ENCODE results near the gene RIN3. TPM values are rescaled to one million over a fixed set of nuclear protein-coding genes. Genes with fewer than 3 reads are reported as not detected.

RIN3 gene
- total RNA-seq, 1 experiment from 2014 or later: 2.4 TPM

DNA sequence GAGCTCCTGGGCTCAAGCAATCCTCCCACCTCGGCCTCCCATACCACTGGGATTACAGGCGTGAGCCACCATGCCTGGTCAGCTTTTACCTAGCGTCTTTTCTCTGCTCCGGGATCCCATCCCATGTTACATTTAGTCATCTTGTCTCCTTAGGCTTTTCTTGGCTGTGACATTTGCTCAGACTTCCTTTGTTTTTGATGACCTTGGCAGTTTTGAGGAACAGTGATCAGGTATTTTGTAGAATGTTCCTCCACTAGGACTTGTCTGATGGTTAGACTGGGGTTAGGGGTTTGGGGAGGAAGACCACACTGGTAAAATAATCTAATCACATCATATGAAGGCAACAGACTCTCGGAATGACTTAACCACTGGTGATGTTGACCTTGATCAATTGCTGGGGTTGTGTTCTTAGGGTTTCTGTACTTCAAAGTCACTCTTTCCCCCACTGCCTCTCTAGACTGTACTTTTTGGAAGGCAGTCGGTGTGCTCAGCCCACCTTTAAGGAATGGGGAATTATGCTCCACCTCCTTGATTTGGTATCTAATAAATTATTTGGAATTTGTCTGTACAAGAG, 48.4 kb downstream of the RIN3 start:
- no peaks in the 10 kb centered on the region for H3K9me3 ChIP-seq (ENCODE audit: low read depth, low read length, poor library complexity, severe bottlenecking)
- no peak overlapping the region for H3K27ac ChIP-seq (ENCODE audit: low read depth, low read length, poor library complexity, severe bottlenecking)
- H3K4me3 ChIP-seq (ENCODE audit: low read depth, low read length, poor library complexity, severe bottlenecking): no peak overlapping the region
- H3K36me3 ChIP-seq (ENCODE audit: insufficient read depth, low read length, poor library complexity, severe bottlenecking): no peaks in the 10 kb centered on the region
- no peaks in the 10 kb centered on the region for H3K27me3 ChIP-seq (replicated peaks; ENCODE audit: insufficient read depth, low read depth, low read length, poor library complexity)
- no TSS peak for BruUV-seq (replicated peaks)
- no peaks in the 10 kb centered on the region for H3K4me1 ChIP-seq (ENCODE audit: insufficient read depth, low read length, poor library complexity, severe bottlenecking)
- no peak for TF ChIP-seq EZH2 (IDR thresholded peaks at IDR 0.05; ENCODE audit: borderline replicate concordance, low read depth, low read length, poor library complexity, severe bottlenecking)
- TF ChIP-seq, protein P1, sequence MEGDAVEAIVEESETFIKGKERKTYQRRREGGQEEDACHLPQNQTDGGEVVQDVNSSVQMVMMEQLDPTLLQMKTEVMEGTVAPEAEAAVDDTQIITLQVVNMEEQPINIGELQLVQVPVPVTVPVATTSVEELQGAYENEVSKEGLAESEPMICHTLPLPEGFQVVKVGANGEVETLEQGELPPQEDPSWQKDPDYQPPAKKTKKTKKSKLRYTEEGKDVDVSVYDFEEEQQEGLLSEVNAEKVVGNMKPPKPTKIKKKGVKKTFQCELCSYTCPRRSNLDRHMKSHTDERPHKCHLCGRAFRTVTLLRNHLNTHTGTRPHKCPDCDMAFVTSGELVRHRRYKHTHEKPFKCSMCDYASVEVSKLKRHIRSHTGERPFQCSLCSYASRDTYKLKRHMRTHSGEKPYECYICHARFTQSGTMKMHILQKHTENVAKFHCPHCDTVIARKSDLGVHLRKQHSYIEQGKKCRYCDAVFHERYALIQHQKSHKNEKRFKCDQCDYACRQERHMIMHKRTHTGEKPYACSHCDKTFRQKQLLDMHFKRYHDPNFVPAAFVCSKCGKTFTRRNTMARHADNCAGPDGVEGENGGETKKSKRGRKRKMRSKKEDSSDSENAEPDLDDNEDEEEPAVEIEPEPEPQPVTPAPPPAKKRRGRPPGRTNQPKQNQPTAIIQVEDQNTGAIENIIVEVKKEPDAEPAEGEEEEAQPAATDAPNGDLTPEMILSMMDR (conservative IDR thresholded peaks at IDR 0.05; ENCODE audit: low read depth, low read length): no peak
- no peak for DNase-seq (ENCODE audit: low spot score)
- intact Hi-C loops (cut with micrococcal nuclease; ENCODE audit: unreplicated experiment): no loop called here
- CTCF ChIA-PET: no interaction called here
- POLR2A ChIA-PET (ENCODE audit: low non-redundant PET): no interaction called here

DNA sequence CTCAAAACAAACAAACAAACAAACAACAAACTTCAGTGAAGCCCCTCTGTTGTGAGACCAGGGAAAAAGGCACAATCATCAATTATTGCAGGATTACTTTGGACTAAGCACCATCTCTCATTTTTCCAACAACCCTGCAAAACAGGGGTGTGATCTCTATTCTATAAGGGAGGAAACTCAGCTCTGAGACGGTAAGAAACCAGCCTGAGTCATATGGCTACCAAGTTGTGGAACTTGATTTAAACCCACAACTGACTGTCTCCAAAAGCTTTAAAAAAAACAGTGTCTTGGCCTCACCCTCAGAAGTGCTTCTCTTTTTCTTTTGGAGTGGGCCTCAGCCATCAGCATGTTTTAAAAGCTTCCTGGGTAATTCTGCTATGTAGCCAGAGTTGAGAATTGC, 49.8 kb downstream of the RIN3 start:
- TF ChIP-seq EZH2 (IDR thresholded peaks at IDR 0.05; ENCODE audit: borderline replicate concordance, low read depth, low read length, poor library complexity, severe bottlenecking): no peak
- TF ChIP-seq, protein P1 (conservative IDR thresholded peaks at IDR 0.05; ENCODE audit: low read depth, low read length): no peak
- CTCF ChIA-PET: no interaction called here

DNA sequence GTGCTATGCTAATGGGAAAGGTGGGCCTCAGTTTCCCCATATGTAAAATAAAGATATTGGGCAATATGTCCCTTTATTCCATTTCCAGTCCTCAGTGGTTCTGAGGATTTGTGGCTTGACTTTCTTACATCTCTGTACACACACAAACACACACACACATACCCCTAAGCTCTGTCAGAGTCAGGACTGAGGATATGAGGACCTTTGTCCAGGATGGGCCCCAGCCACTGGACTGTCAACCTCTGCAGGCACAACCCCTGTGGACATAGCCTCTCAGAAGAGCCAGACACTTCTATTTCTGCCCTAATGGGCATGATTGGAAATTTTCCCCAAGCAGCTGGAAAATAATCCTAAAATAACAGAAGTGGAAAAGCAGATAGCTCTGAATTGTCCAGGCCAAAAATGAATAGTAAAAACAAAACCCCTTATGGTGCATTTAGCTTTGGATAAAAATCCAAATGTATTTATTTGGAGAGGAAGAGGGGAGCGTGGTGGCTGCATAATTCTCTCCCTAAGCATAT, 50.2 kb downstream of the RIN3 start:
- no peak for DNase-seq (ENCODE audit: low spot score)
- intact Hi-C loops (cut with micrococcal nuclease; ENCODE audit: unreplicated experiment): no loop called here
- Histone ChIP-seq H3K36me3 (ENCODE audit: insufficient read depth, low read length, poor library complexity, severe bottlenecking) (no peaks in the 10 kb centered on the region), H3K27ac (ENCODE audit: low read depth, low read length, poor library complexity, severe bottlenecking) (no peak overlapping the region), H3K4me3 (ENCODE audit: low read depth, low read length, poor library complexity, severe bottlenecking) (no peak overlapping the region), H3K9me3 (ENCODE audit: low read depth, low read length, poor library complexity, severe bottlenecking) (no peaks in the 10 kb centered on the region), H3K4me1 (ENCODE audit: insufficient read depth, low read length, poor library complexity, severe bottlenecking) (no peaks in the 10 kb centered on the region), H3K27me3 (replicated peaks; ENCODE audit: insufficient read depth, low read depth, low read length, poor library complexity) (no peaks in the 10 kb centered on the region)
- ChIA-PET CTCF (no interaction called here), POLR2A (ENCODE audit: low non-redundant PET) (no interaction called here)
- BruUV-seq (replicated peaks): no TSS peak
- TF ChIP-seq EZH2 (IDR thresholded peaks at IDR 0.05; ENCODE audit: borderline replicate concordance, low read depth, low read length, poor library complexity, severe bottlenecking): no peak
- TF ChIP-seq, protein P1 (conservative IDR thresholded peaks at IDR 0.05; ENCODE audit: low read depth, low read length): no peak

More for the DNA sequence above, 49.8 kb downstream of the RIN3 start:
- no TSS peak for BruUV-seq (replicated peaks)
- H3K36me3 ChIP-seq (ENCODE audit: insufficient read depth, low read length, poor library complexity, severe bottlenecking): no peaks in the 10 kb centered on the region
- no peaks in the 10 kb centered on the region for H3K9me3 ChIP-seq (ENCODE audit: low read depth, low read length, poor library complexity, severe bottlenecking)
- no peak for DNase-seq (ENCODE audit: low spot score)
- no peaks in the 10 kb centered on the region for H3K27me3 ChIP-seq (replicated peaks; ENCODE audit: insufficient read depth, low read depth, low read length, poor library complexity)
- POLR2A ChIA-PET (ENCODE audit: low non-redundant PET): no interaction called here
- H3K4me3 ChIP-seq (ENCODE audit: low read depth, low read length, poor library complexity, severe bottlenecking): no peak overlapping the region
- no peak overlapping the region for H3K27ac ChIP-seq (ENCODE audit: low read depth, low read length, poor library complexity, severe bottlenecking)
- intact Hi-C loops (cut with micrococcal nuclease; ENCODE audit: unreplicated experiment): no loop called here
- H3K4me1 ChIP-seq (ENCODE audit: insufficient read depth, low read length, poor library complexity, severe bottlenecking): no peaks in the 10 kb centered on the region
